Activated CD4-positive, alpha-beta memory T cell treated with anti-CD3 and anti-CD28 coated beads, Interleukin-2, amount 10 ng/mL, durations not matched to agents 7 days and 5 days (primary cell): ENCODE results near the gene TMEM163. TPM values are rescaled to one million over a fixed set of nuclear protein-coding genes. Genes with fewer than 3 reads are reported as not detected.
"Not testable (repeated sequence)": the region's sequence is repeated elsewhere in the genome, so short reads cannot be mapped to it uniquely, and the experiment has no call there.

Source experiments
- CTCF ChIA-PET: fragments of 350-600 bp; sonication (Branson Sonifier 250); formaldehyde crosslinking; loops from one replicate; lab custom pipeline; 2021; ENCODE audit warnings: antibody characterized with exemption, inconsistent platforms; lab: Charles Lee
- POLR2A ChIA-PET: fragments of 350-600 bp; sonication (Branson Sonifier 250); formaldehyde crosslinking; loops from one replicate; lab custom pipeline; 2021; ENCODE audit warnings: antibody characterized with exemption; lab: Charles Lee
- DNase-seq: peaks from one replicate; pipeline ENCODE4 v3.0.0-alpha.2; 2020
- H3K27ac Mint-ChIP-seq: one replicate; pipeline ENCODE4 v1.8.0; 2021; ENCODE audit warnings: mild to moderate bottlenecking, mixed read lengths
- H3K27me3 Mint-ChIP-seq: one replicate; pipeline ENCODE4 v1.8.0; 2021; ENCODE audit warnings: mixed read lengths
- H3K36me3 Mint-ChIP-seq: one replicate; pipeline ENCODE4 v1.8.0; 2021; ENCODE audit warnings: low read depth, mixed read lengths
- H3K4me1 Mint-ChIP-seq: one replicate; pipeline ENCODE4 v1.8.0; 2021; ENCODE audit warnings: mixed read lengths
- H3K4me3 Mint-ChIP-seq: one replicate; pipeline ENCODE4 v1.8.0; 2021; ENCODE audit warnings: mild to moderate bottlenecking, mixed read lengths
- H3K9me3 Mint-ChIP-seq: one replicate; pipeline ENCODE4 v1.8.0; 2021; ENCODE audit warnings: mixed read lengths
- total RNA-seq, 2 experiments: library from RNA; stranded (reverse); gene quantifications; one replicate each; pipeline ENCODE4 v1.2.3, GENCODE V29; 2021

TMEM163 gene
- total RNA-seq, 2 experiments from 2014 or later: 1.8 to 2.3 TPM

DNA sequence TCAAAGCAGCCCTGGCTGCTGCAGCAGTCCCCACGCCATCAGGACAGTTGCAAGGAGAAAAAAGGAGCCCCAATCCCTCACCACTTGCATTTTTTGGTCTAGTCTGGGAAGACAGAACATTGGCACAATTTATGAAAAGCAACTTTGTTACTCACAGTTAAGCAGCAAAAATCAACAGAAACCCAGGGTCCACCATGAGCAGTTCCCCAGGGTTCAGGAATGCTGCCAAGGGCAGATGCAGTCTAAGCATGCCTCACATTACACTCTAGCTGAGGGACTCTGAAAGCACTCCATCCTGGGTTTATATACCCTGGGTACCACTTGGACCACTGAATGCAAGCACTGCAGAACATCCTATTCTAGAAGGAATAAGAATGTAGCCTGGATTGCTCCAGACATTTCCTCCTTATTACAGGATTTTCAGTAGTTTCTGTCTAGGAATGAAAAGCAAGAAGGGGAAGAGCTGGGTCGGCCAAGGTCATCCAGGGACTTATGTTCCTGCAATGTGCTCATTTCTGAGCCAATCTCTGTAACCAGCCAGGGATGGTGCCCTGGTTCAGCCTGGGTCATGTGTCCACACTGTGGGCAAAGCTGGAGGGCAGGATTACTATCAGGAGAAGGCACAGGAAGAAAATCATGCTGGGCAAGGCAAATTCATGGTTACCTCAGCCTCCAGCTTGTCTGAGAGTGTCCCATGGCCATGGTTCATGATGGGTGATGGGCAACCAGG is 19.5 kb upstream of the TMEM163 start:
- H3K4me1 Mint-ChIP-seq: no peaks in the 10 kb centered on the region

DNA sequence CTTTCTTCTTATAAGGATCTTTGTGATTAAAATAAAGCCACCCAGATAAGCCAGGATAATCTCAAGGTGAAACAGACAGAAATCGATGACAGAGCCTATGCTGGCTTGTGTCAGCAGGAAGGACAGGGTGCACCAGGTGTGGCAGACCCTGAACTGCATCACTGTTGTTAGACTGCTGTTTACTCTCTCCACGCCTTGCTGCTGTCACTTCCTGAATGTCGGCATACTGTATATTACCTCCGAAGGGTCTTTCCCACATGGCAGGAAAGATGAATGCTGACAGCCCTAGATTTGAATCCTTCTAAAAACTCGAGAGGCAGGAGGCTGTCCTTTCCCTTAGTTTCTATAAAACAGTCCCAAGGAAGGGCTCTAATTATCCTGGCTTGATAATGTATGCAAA is 18.9 kb upstream of the TMEM163 start:
- Mint-ChIP-seq H3K27me3 (peaks cover 13% of the 10 kb centered on the region), H3K36me3 (no peaks in the 10 kb centered on the region), H3K9me3 (no peaks in the 10 kb centered on the region), H3K4me3 (no peak overlapping the region), H3K4me1 (no peaks in the 10 kb centered on the region), H3K27ac (no peak overlapping the region)
- POLR2A ChIA-PET: no interaction called here
- no peak for DNase-seq
- CTCF ChIA-PET: no interaction called here

More for the DNA sequence above, 19.5 kb upstream of the TMEM163 start:
- no peak overlapping the region for H3K27ac Mint-ChIP-seq
- no peak overlapping the region for H3K4me3 Mint-ChIP-seq
- no peak for DNase-seq
- ChIA-PET POLR2A (no interaction called here), CTCF (no interaction called here)
- H3K27me3 Mint-ChIP-seq: peaks cover 10% of the 10 kb centered on the region
- no peaks in the 10 kb centered on the region for H3K36me3 Mint-ChIP-seq
- H3K9me3 Mint-ChIP-seq: no peaks in the 10 kb centered on the region

DNA sequence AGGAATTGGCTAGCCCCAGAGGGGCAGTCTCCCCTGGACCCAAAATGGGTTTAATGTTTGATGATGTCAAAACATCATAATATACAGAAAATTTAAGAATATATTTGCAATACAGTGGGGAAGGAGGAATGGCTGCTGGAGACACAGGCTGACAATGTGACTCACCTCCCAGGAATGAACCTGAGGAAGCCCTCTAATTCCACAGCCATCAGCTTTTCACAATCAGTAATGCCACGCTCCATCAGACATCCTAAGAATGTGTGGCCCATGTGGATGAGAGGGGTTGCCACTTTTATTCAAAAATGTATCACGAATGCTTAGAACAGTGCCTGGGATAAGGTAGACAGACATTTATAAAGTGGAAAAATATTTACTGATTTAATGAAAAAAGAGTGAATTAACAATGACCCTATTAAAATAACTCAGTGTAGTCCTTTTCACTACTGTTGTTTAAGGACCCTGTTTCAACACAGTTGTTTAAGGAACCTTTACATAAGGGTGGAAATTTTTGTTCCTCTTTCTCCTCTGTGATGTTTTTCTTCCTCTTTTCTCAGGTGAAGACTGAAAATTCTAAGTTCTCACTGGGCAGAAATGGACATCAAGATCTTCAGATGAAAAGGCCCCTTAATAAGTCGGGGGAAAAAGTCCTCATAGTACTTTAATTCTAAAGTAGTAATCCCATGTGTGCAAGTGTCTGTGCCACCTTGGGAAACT is 17.5 kb upstream of the TMEM163 start:
- H3K27me3 Mint-ChIP-seq: peaks cover 17% of the 10 kb centered on the region
- no peak overlapping the region for H3K4me3 Mint-ChIP-seq
- H3K4me1 Mint-ChIP-seq: no peaks in the 10 kb centered on the region
- ChIA-PET POLR2A (no interaction called here), CTCF (no interaction called here)
- no peaks in the 10 kb centered on the region for H3K36me3 Mint-ChIP-seq
- H3K27ac Mint-ChIP-seq: no peak overlapping the region
- no peak for DNase-seq
- H3K9me3 Mint-ChIP-seq: no peaks in the 10 kb centered on the region

DNA sequence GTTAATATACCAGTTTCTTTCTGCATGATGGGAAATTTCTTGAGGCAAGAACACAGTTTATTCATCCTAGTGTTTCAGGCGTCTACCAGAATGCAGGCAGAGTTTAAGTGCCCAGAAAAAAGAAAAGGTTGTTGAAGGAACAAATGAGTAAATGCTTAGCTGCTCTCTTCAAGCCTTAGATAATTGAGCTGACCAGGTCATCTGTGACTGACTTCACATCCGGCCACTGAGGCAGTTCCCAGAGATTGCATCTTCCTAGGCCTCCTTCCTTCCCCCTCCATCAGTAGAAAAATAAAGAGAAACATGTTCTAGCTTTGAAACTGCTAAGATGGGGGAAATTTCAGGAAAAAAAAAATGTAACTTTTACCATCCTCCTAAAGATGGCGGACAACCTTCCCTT is 9.4 kb upstream of the TMEM163 start:
- Mint-ChIP-seq H3K9me3 (no peaks in the 10 kb centered on the region), H3K27me3 (peaks cover 27% of the 10 kb centered on the region), H3K4me3 (no peak overlapping the region), H3K4me1 (no peaks in the 10 kb centered on the region), H3K27ac (no peak overlapping the region), H3K36me3 (no peaks in the 10 kb centered on the region)
- ChIA-PET POLR2A (no interaction called here), CTCF (no interaction called here)
- no peak for DNase-seq

DNA sequence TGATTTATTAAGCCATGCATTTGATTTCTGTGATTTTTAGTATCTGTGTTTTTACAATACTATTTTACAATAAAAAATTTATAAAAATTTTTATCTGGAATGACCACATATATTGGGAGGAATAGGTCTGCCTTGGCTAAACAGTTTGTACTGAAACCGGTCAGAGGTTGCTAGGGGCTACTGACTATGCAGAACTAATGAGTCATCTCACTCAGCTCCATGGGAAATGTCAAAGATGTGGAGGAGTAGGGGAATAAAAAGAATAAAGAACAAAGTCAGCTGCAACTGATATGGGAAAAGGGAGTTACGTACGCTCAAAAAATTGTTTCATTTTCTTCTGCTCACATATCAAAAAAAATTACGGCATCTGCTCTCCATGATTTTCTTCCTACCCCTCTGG is 8.6 kb upstream of the TMEM163 start:
- H3K9me3 Mint-ChIP-seq: no peaks in the 10 kb centered on the region
- H3K27ac Mint-ChIP-seq: no peak overlapping the region
- H3K4me3 Mint-ChIP-seq: no peak overlapping the region
- no peaks in the 10 kb centered on the region for H3K4me1 Mint-ChIP-seq
- POLR2A ChIA-PET: no interaction called here
- DNase-seq: no peak
- no peaks in the 10 kb centered on the region for H3K36me3 Mint-ChIP-seq
- CTCF ChIA-PET: no interaction called here
- H3K27me3 Mint-ChIP-seq: peaks cover 26% of the 10 kb centered on the region

DNA sequence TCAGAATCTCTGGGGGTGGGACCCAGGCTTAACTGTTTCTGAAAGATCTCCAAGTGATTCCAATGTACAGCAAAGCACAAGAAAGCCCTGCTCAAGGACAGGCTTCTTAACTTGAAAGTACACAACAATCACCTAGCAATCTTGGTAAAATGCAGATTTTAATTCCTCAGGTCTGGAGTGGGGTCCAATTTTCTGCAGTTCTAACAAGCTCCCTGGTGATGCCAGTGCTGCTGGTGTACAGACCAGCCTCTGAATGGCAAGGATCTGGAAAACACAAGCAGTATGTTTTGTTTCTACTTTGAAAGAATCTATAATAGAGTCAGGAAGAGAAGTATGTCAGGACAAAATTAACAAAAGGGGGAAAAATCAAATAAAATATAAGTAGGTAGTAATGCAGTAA is 7.8 kb upstream of the TMEM163 start:
- POLR2A ChIA-PET: no interaction called here
- Mint-ChIP-seq H3K4me1 (no peaks in the 10 kb centered on the region), H3K36me3 (no peaks in the 10 kb centered on the region), H3K27ac (no peak overlapping the region), H3K9me3 (no peaks in the 10 kb centered on the region), H3K27me3 (peaks cover 31% of the 10 kb centered on the region), H3K4me3 (no peak overlapping the region)
- DNase-seq: no peak
- CTCF ChIA-PET: no interaction called here

DNA sequence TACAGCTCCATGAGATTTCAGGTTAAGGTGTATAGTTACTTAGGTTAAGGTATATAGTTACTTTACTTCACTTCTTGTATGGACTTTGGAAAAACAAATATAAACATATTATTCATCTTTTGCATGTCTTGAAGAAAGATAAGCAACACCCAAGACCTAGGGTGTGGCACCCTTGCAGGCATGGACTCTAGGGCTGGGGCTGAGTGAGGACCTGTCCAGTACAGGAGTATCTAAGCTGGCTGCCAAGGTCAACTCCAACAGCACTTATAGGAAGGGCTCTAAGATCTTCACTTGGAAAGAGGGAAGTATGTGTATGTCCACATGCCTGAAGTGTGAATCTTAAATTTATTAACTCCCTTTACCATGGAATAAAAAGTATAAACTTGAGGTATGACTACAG is 7.1 kb upstream of the TMEM163 start:
- ChIA-PET CTCF (no interaction called here), POLR2A (no interaction called here)
- H3K27me3 Mint-ChIP-seq: peaks cover 38% of the 10 kb centered on the region
- no peak overlapping the region for H3K4me3 Mint-ChIP-seq
- no peaks in the 10 kb centered on the region for H3K4me1 Mint-ChIP-seq
- no peaks in the 10 kb centered on the region for H3K9me3 Mint-ChIP-seq
- no peak overlapping the region for H3K27ac Mint-ChIP-seq
- no peaks in the 10 kb centered on the region for H3K36me3 Mint-ChIP-seq
- no peak for DNase-seq

DNA sequence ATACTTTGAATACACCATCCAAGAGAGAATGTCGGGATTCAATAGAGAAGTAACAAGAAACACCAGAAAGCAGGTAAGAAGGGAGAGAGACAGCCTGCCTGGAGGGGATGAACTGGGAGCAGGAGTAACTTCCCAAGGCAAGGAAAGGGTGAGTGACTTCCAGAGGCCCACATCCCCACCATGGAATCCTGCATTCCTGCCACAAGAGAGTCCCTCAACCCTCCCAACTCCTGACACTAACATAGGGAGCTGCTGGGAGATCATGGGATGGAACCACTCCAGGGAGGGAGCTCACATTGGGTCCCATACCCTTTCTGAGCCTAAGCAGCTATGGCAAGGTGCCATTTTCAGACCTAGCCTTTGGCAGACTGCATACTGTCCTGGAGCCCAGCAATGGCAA is 5.5 kb upstream of the TMEM163 start:
- peaks cover 3% of the 10 kb centered on the region for H3K4me1 Mint-ChIP-seq
- H3K4me3 Mint-ChIP-seq: no peak overlapping the region
- ChIA-PET POLR2A (no interaction called here), CTCF (interaction anchor here (0.8 kb wide), 1 partner anchor 606 kb away, joined by 3 read pairs; no protein-coding TSS in a partner anchor)
- H3K27ac Mint-ChIP-seq: no peak overlapping the region
- H3K36me3 Mint-ChIP-seq: no peaks in the 10 kb centered on the region
- H3K27me3 Mint-ChIP-seq: peaks cover 54% of the 10 kb centered on the region
- DNase-seq: no peak
- H3K9me3 Mint-ChIP-seq: no peaks in the 10 kb centered on the region

DNA sequence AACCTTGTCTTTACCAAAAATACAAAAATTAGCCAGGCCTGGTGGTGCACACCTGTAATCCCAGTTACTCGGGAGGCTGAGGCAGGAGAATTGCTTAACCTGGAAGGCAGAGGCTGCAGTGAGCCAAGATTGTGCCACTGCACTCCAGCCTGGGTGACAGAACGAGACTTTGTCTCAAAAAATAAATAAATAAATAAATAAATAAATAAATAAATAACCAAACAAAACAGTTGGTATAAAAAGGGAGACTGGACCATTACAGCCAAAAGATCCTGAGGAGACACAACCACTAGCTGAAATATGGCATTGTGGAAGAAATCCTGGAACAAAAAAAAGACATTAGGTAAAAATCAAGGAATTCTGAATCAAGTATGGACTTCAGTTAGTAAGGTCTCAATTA is 4.9 kb upstream of the TMEM163 start:
- H3K36me3 Mint-ChIP-seq, H3K9me3 Mint-ChIP-seq, DNase-seq, H3K27ac Mint-ChIP-seq, POLR2A ChIA-PET, H3K4me3 Mint-ChIP-seq, H3K4me1 Mint-ChIP-seq: not testable (repeated sequence)
- CTCF ChIA-PET: interaction anchor here (0.8 kb wide), 1 partner anchor 605 kb away, joined by 3 read pairs; no protein-coding TSS in a partner anchor
- H3K27me3 Mint-ChIP-seq: peaks cover 49% of the 10 kb centered on the region

DNA sequence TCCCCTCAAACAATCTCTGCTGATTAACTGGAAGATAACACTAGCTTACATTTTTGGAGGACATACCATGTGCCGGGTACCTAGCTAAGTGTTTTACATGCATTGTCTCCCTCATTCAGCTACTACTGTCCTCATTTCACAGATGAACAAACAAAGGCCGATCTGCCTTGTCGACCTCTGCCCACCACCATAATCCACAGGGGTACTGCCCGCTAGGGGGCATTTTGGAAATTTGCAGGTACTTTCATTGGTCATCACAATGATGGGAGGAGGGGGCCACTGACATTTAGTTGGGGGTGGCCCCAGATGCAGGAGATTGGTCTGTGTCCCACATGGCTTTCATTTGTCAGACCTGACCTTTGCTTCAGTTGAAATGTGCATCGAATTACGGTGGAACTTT is 3.9 kb upstream of the TMEM163 start:
- Mint-ChIP-seq H3K4me3 (no peak overlapping the region), H3K9me3 (no peaks in the 10 kb centered on the region), H3K27ac (no peak overlapping the region), H3K4me1 (peaks cover 6% of the 10 kb centered on the region), H3K36me3 (no peaks in the 10 kb centered on the region), H3K27me3 (peaks cover 51% of the 10 kb centered on the region)
- ChIA-PET POLR2A (no interaction called here), CTCF (interaction anchor here (0.6 kb wide), 1 partner anchor 27 kb away, joined by 3 read pairs; no protein-coding TSS in a partner anchor)
- no peak for DNase-seq

DNA sequence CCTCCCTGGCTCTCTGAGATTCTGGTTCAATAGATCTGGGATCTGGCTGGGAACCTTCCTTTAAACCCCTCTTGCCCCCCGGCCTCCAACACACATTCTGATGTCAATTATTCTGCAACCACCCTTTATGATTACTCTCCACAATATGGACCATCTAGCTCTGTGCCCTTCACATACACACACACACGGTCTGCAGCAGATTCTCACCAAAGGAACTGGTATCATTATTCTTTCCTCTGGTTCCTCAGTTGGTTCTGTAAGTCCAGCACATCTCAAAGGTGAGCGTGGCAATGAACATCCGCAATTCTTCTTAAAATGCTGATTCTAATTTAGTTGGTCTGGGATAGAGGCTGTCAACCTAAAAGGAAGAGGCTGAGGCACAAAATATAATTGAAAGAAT is 2.8 kb upstream of the TMEM163 start:
- Mint-ChIP-seq H3K36me3 (no peaks in the 10 kb centered on the region), H3K9me3 (no peaks in the 10 kb centered on the region), H3K4me1 (peaks cover 13% of the 10 kb centered on the region), H3K4me3 (no peak overlapping the region), H3K27ac (no peak overlapping the region), H3K27me3 (peaks cover 54% of the 10 kb centered on the region)
- CTCF ChIA-PET: no interaction called here
- POLR2A ChIA-PET: no interaction called here
- no peak for DNase-seq

DNA sequence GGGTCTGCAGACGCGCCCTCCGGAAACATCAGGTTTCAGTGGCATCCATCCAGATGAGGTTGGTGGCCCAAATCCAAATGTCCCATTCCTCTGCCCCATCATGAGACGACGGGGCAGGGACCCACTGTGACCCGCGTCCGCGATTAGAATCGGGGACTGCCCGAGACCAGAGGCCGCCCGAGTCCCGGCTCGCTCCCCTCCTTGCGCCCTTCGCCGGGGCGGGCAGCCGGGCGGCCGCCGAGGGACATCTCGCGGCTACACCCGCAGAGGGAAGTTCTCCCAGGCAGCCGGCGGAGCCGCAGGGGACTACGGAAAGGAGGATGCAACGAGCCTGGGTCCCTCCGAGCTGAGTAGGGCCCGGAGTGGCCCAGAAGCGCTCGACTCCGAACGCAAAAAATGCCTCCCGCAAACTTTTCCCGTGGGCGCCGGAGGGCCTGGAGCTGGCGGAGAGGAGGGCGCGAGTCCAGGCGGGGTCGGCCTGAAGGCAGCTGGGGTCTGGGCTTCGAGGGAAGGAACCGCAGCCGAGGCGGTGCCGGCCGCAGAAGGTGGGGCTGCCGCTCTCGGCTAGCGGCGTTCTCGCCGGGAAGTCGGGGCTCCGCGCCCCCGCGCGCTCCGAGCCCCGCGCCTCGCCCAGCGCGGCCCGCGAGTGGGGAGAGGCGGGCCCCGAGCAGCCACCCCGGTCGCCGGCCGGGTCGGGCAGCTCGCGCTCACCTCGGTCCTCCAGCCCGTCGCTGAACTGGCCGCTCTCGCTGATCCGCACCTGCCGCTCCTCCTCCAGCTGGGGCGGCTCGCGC is 580 bp downstream of the TMEM163 start:
- CTCF ChIA-PET: no interaction called here
- Mint-ChIP-seq H3K27me3 (peaks cover 70% of the 10 kb centered on the region), H3K4me1 (peaks cover 38% of the 10 kb centered on the region), H3K9me3 (no peaks in the 10 kb centered on the region), H3K36me3 (no peaks in the 10 kb centered on the region), H3K4me3 (peak overlapping the region; percentile 56), H3K27ac (no peak overlapping the region)
- no peak for DNase-seq
- POLR2A ChIA-PET: interaction anchor here (1.2 kb wide), 1 partner anchor 47 kb away, joined by 3 read pairs; no protein-coding TSS in a partner anchor
